ENCODE results near the gene RGL3.

GRCh38 chr19:11380653-11381537 lies 38.2 kb downstream of the RGL3 start:
- TF ChIP-seq GATA1 (IDR thresholded peaks at IDR 0.05; ENCODE audit: low read depth, low read length): no peak
- peak; percentile 49 for TF ChIP-seq POLR2A (IDR thresholded peaks at IDR 0.05; ENCODE audit: low read length)
